Endometrial microvascular endothelial cells (primary cell): ENCODE measurements around the gene HMOX2. TPM values are rescaled to one million over a fixed set of nuclear protein-coding genes. Genes with fewer than 3 reads are reported as not detected.

ENCODE experiments used
- in situ Hi-C: cut with HindIII; loops from 2 replicates; pipeline ENCODE4 v1.10.0; 2017; ENCODE audit warnings: low sequenced_read_pairs, low pct_unique_long_range_greater_than_20kb; ENCODE audit errors: inconsistent ontology term
- total RNA-seq: library from RNA; depleted of rRNA; stranded (reverse); fragments of >200 nt; gene quantifications from one replicate; pipeline ENCODE4 v1.2.3, GENCODE V29; 2015; ENCODE audit errors: inconsistent ontology term

Gene HMOX2
- total RNA-seq, 1 donor from 2014 or later: 103 TPM

DNA sequence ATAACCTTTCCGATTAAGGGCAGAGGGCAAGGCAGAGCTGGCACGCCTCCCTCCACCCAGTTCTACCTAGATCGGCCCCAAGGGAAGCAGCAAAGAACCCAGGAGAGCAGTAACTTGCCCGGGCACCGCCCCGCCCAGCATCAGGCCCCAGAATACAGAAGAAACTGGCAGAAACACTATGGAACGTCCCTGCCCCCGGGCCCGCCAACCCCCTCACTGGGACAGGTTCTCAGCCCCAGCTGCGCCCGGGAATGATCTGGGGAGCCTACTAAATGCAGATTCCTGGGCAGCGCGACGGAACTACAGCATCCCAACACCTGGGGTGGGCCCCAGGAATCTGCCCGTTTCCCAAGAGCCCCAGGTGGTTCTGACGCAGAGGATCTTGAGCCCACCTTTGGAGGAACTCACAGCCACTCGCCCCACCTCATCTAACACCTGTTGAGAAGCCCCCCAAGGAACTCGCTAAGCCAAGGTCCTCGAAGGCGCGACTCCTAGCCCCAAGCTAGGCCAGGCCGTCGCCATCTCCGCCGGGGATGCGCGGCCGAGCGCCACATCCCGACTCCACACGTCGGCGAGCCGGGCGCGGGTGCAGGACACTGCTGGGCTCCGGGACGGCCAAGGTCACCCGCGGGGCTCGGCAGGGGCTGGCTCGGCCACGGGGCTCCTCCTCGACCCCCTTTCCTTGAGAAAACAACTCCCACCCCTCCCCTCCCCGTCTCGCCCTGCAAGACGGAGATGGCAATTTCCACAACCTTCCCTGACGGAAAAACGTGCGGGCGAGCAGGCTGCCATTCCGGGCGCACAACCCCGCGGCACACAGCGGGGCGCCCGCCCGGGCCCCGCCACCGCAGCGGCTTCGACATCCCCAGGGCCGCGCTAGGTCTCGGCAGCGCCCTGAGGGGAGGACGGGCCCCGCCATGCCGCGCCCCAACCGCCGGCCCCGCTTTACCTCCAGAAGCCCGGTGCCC, 61.5 kb downstream of the HMOX2 start:
- in situ Hi-C loops: no loop called here

GRCh38 chr16:4538350-4539235, 62.4 kb downstream of the HMOX2 start, which contains the start of gene CDIP1:
Gene CDIP1, minus strand, starts transcription at chr16:4538773. Its CDS starts 24,643 bp downstream, at chr16:4514130.
- in situ Hi-C loops: no loop called here

GRCh38 chr16:4539716-4540284, 63.6 kb downstream of the HMOX2 start:
- in situ Hi-C loops: no loop called here

DNA sequence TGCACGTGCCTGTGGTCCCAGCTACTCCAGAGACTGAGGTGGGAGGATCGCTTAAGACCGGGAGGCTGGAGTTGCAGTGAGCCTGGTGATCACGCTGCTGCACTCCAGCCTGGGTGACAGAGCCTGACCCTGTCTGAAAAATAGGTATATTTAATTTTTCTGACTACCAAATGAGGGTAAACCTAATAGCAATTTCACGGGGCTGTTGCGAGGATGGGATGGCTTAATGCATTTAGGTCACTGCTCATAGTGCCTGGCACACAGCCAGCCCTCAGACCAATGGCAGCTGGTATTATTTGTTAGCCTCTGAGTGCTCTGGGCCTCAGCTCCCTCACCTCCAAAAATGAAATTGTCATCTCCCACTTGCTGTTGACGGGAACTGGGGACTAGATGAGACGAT, 68.3 kb downstream of the HMOX2 start:
- in situ Hi-C loops: no loop called here

DNA sequence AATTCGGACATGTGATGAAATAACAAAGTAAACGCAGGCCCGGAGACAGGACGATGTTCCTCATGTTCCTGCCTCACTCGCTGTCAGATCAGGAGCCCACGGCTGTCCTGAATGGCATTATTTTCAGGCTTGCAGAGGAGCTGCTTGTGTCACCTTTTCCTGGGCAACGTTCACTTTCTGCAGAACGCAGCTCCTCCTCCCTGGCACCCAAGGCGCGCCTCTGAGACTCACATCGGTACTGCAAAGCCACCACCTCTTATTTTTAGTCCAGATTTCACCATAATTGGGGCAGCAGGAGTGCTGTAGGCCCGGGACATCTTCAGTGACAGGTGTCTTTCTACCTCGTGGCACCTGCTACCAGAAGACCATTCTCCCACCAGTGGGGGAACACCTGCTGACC, 71.9 kb downstream of the HMOX2 start:
- in situ Hi-C loops: no loop called here

GRCh38 chr16:4550591-4550990, 74.4 kb downstream of the HMOX2 start:
- in situ Hi-C loops: no loop called here

DNA sequence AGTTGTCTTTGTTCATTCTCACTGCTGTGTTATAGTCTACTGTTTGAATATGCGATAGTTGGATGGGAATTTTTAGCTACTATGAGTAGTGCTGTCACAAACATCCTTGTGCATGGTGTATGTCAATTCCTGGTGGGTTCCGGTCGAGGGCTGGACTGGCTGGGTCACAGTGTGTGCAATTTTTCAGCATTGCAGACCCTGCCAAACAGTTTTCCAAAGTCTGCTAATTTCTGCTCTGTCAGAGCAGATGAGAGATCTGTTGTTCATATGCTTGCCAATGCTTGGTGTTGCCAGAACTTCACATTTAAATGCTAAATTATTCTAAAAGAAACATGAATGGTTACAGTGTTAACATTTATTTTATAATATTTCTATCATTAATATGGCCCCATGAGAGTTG, 76.3 kb downstream of the HMOX2 start:
- in situ Hi-C loops: no loop called here

DNA sequence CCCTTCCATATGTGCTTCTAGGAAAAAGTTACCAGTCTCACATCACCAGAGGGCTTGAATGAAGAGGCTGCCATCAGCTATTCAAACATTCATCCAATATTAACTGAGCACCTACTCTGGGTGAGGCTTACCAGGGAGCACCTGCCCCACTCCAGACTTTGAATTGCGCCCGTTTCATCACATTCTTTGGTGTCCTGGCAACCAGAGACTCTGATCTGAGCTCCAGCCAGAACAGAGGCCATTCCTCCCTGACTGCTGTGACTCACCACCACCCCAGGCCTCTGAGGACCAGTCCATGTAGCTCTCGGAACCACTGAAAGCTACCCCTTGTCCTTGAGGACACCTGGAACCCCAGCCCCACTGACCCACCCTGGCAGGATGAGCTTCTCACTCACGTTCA, 79.9 kb downstream of the HMOX2 start, which contains the start of gene C16orf96:
Gene C16orf96 (plus strand): TSS at position 229 of the 400 bp plus-strand sequence. CDS start 150 bp downstream, at position 379.
- in situ Hi-C loops: no loop called here

DNA sequence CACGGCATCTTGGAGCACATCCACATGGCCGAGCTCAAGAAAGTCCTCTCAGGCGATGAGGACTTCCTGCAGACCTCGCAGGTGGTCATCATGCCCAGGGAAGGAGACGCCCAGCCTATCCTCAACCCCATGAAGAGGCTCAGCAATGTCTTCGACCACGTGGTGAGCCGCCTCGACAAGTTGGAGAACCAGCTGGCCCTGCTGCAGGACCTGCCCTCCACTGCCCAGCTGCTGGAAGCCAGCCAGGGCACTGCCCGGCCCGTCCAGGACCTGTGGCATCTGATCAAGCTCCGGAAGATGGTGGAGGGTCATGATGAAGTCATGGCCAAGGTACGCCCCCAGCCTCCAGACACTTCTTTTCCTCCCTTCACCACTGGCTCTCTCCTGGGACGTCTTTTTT, 80.4 kb downstream of the HMOX2 start:
- in situ Hi-C loops: no loop called here

- in situ Hi-C loops: no loop called here
Measured at GRCh38 chr16:4557973-4558372, 81.8 kb downstream of the HMOX2 start.

Other genes with a start within 250 kb of the HMOX2 start
- not detected for gene SRL, start 234.3 kb upstream of the HMOX2 start, total RNA-seq
- 2.9 TPM for gene TFAP4, start 203.4 kb upstream of the HMOX2 start, total RNA-seq
- gene GLIS2, start 160.3 kb upstream of the HMOX2 start, total RNA-seq: 2.8 TPM
- gene PAM16, start 125.1 kb upstream of the HMOX2 start, total RNA-seq: 39.7 TPM
- gene VASN, start 104.5 kb upstream of the HMOX2 start, total RNA-seq: 0.09 TPM
- gene CORO7, start 59.8 kb upstream of the HMOX2 start, total RNA-seq: 28.6 TPM
- gene DNAJA3, start 50.5 kb upstream of the HMOX2 start, total RNA-seq: 48.5 TPM
- gene NMRAL1, start 1.8 kb upstream of the HMOX2 start, total RNA-seq: 96.9 TPM
- gene CDIP1, start 62.4 kb downstream of the HMOX2 start, total RNA-seq: 14.3 TPM
- gene C16orf96, start 79.9 kb downstream of the HMOX2 start, total RNA-seq: not detected
- gene UBALD1, start 138.5 kb downstream of the HMOX2 start, total RNA-seq: 2.5 TPM
- 52.2 TPM for gene MGRN1, start 148.4 kb downstream of the HMOX2 start, total RNA-seq
- 23.7 TPM for gene NUDT16L1, start 217.2 kb downstream of the HMOX2 start, total RNA-seq